NCI-H748 treated with DMSO at 0.1 percent for 48 hours (cell line): ENCODE data around the gene PREX1.

Experiments
- DNase-seq: peaks from one replicate; lab custom pipeline; 2025; lab: John Stamatoyannopoulos, UW

The PREX1 gene

GRCh38 chr20:48826069-48826468 is 1.7 kb downstream of the PREX1 start:
- no peak for DNase-seq

GRCh38 chr20:48825566-48825920 is 2.3 kb downstream of the PREX1 start:
- no peak for DNase-seq

GRCh38 chr20:48824830-48825565 is 2.8 kb downstream of the PREX1 start:
- DNase-seq = no peak

- no peak for DNase-seq
Observed at GRCh38 chr20:48823960-48824498, 3.8 kb downstream of the PREX1 start.

- DNase-seq = no peak
Observed at GRCh38 chr20:48823476-48823875, 4.3 kb downstream of the PREX1 start.

GRCh38 chr20:48822879-48823385 is 4.9 kb downstream of the PREX1 start:
- no peak for DNase-seq

GRCh38 chr20:48822178-48822577 is 5.6 kb downstream of the PREX1 start:
- DNase-seq = no peak

- no peak for DNase-seq
Observed at GRCh38 chr20:48821261-48821920, 6.4 kb downstream of the PREX1 start.

GRCh38 chr20:48820649-48820973 is 7.2 kb downstream of the PREX1 start:
- no peak for DNase-seq

- no peak for DNase-seq
Observed at GRCh38 chr20:48819821-48820648, 7.8 kb downstream of the PREX1 start.

GRCh38 chr20:48819089-48819488 is 8.7 kb downstream of the PREX1 start:
- DNase-seq = no peak

- DNase-seq = no peak
Observed at GRCh38 chr20:48818481-48818987, 9.3 kb downstream of the PREX1 start.

- DNase-seq = no peak
Observed at GRCh38 chr20:48818031-48818370, 9.8 kb downstream of the PREX1 start.

GRCh38 chr20:48817367-48818030 is 10.3 kb downstream of the PREX1 start:
- DNase-seq = no peak

GRCh38 chr20:48816282-48817205 is 11.3 kb downstream of the PREX1 start:
- DNase-seq = no peak

- no peak for DNase-seq
Observed at GRCh38 chr20:48815537-48815936, 12.3 kb downstream of the PREX1 start.

GRCh38 chr20:48814633-48815032 is 13.2 kb downstream of the PREX1 start:
- no peak for DNase-seq

- DNase-seq = no peak
Observed at GRCh38 chr20:48813930-48814546, 13.8 kb downstream of the PREX1 start.

- DNase-seq = no peak
Observed at GRCh38 chr20:48813446-48813747, 14.4 kb downstream of the PREX1 start.

- no peak for DNase-seq
Observed at GRCh38 chr20:48812600-48813445, 15.0 kb downstream of the PREX1 start.
